ENCODE measurements around the gene PHRF1.
A peak's percentile ranks its signal among the peaks of the same experiment; 100 is the strongest.
"Not testable (repeated sequence)": the region's sequence is repeated elsewhere in the genome, so short reads cannot be mapped to it uniquely, and the experiment has no call there.

The PHRF1 gene

DNA sequence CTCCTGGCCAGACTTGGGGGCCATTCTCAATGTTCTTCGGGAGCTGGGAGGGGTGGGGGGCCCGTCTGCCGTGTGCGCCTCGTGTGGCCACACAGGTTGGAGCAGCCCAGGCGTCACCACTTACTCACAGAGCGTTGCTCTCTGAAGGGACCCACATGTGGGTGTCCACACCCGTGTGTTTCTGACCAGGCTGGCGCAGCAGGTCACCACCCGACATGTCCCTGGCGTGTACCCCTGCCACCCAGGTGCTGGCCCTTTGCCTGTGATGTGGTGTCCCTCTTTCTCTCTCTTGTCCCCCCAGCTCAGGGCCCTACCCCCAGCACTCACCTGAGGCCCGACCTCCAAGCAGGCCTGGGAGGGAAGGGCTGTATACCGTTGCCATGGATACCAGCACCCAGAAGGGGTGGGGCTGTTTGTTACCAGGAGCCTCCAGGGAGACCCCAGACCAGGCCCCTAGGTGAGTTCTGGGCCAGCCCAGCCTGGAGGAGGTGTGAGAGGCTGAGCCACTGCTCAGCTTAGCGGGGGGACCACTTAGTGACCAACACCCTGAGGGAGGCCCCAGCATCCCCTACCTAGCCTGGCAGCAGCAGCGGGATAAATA, 17.1 kb upstream of the PHRF1 start:
- DNase-seq = no peak

GRCh38 chr11:559712-560304, 16.5 kb upstream of the PHRF1 start:
- DNase-seq = no peak

DNA sequence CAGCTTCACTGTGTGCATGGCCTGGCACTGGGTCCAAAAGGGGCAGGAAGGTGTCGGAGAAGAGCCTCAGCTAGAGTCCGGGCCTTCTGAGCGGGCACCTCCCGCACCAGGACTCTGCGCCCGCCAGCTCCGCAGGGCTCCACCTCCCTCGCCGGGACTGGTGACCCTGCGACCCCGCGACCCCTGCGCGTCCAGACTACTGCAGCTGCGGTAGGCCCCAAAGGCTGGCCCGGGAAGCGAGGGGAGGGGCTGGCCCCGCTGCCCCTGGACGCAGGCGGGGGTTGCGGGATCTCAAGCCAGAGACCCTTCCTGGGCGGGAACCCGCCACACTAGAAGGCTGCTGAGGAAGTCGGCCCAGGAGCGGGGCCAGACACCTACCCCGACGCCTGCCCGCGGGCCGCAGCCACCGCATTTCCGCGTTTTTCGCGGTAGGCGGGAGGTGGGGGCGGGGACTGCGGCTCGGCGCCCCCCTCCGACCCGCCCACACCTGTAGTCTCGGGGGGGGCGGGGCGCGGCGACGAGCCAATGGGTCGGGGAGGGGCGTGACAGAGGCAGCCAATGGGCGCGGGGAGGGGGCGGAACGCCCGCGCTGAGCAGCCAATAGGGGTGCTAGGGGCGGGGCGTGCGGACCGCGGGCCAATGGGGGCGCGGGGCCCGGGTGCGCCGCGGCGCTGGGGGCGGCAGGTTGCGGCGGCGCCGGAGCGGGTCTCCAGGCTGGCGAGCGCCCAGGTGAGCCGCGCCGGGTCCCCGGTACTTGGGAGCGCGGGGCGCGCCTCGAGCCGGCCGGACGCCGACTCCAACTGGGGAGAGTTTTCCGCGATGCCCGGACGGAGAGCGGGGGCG, 15.7 kb upstream of the PHRF1 start, which contains the start of the genes LMNTD2 and RASSF7:
Gene LMNTD2, minus strand, starts transcription at position 434 of the 843 bp plus-strand sequence. Its CDS starts 22 bp downstream, at position 412.
Gene RASSF7, plus strand, starts transcription at position 666 of the 843 bp plus-strand sequence. CDS start 799 bp downstream, outside the sequence.
- DNase-seq = no peak

GRCh38 chr11:561148-562003, 14.9 kb upstream of the PHRF1 start:
- no peak for DNase-seq

DNA sequence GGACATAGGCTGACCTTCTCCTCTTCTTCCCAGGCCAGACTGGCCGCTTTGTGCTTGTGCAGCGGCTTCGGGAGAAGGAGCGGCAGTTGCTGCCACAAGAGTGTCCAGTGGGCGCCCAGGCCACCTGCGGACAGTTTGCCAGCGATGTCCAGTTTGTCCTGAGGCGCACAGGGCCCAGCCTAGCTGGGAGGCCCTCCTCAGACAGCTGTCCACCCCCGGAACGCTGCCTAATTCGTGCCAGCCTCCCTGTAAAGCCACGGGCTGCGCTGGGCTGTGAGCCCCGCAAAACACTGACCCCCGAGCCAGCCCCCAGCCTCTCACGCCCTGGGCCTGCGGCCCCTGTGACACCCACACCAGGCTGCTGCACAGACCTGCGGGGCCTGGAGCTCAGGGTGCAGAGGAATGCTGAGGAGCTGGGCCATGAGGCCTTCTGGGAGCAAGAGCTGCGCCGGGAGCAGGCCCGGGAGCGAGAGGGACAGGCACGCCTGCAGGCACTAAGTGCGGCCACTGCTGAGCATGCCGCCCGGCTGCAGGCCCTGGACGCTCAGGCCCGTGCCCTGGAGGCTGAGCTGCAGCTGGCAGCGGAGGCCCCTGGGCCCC, 14.1 kb upstream of the PHRF1 start:
- no peak for DNase-seq

DNA sequence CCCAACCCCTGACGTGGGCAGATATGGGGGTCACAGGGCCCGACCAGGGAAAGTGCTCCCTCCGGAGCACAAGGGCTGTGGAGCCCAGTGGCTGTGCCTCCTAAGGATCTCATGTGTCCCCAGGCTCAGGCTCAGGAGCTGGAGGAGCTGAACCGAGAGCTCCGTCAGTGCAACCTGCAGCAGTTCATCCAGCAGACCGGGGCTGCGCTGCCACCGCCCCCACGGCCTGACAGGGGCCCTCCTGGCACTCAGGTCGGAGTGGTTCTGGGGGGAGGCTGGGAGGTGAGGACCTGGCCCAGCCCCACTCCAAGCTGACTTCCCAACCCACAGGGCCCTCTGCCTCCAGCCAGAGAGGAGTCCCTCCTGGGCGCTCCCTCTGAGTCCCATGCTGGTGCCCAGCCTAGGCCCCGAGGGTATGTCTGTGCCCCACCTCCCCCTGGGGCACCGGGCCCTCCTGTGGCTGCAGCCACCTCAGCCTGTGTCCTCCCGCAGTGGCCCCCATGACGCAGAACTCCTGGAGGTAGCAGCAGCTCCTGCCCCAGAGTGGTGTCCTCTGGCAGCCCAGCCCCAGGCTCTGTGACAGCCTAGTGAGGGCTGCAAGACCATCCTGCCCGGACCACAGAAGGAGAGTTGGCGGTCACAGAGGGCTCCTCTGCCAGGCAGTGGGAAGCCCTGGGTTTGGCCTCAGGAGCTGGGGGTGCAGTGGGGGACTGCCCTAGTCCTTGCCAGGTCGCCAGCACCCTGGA, 13.0 kb upstream of the PHRF1 start:
- no peak for DNase-seq

DNA sequence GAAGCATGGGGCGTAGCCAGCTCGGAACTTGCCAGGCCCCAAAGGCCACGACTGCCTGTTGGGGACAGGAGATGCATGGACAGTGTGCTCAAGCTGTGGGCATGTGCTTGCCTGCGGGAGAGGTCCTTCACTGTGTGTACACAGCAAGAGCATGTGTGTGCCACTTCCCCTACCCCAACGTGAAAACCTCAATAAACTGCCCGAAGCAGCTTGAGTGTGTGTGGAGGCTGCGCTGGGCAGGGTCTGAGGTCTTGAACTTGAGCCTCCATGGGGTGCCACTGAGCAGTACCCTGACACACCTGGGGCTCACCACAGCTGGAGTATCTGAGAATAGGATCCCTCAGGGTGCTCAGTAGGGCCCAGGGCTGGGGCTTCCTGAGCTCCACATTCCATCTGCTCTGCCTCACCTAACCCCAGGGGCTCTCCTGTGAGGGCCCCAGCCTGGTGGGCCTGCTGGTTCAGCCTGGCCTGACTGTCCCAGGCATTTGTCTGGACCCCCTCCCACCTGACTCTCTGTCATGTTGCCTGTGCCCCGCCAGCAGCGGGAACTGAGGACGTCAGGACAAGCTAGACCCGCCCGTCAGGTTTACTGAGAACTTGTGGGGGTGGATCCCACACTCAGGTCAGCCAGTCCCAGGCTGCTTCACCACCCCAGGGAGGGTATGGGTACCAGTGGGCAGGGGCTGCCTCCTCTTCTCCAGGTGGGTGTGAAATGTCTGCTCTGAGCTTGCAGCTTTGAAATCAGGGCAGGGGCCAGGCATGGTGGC, 12.3 kb upstream of the PHRF1 start:
- no peak for DNase-seq

GRCh38 chr11:565921-566509, 10.3 kb upstream of the PHRF1 start:
- no peak for DNase-seq

- no peak for DNase-seq
Observed at GRCh38 chr11:567011-567628, 9.2 kb upstream of the PHRF1 start.

DNA sequence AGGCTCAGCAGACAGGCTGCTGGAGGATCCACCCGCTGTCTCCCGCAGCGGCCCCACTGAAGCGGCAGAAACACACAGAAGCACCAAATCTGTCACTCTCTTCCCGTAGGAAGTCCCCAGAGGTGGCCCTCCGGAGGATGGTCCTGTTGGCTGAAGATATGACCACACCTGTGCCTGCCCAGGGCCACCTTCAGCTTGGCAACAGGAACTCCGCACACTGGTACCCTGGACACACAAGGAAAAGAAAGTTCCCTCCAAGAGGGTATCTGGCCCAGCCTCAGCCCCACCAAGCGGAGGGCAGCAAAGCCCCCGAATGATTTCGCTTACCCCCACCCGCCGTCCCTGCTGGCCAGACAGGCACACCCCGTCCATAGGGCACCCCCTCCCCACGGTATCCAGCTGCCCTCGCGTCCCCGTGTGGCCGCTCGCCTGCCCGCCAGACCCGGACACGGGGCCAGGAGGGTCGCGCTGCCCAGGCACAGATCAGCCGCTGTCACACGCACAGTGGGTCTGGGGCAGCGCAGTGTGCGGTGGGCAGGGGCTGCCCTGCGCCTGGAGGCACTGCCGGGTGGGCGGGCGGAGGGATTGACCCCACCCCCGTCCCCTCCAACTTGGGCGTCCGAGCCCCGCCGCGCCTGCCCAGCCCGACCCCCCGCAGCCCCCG, 8.5 kb upstream of the PHRF1 start:
- no peak for DNase-seq

DNA sequence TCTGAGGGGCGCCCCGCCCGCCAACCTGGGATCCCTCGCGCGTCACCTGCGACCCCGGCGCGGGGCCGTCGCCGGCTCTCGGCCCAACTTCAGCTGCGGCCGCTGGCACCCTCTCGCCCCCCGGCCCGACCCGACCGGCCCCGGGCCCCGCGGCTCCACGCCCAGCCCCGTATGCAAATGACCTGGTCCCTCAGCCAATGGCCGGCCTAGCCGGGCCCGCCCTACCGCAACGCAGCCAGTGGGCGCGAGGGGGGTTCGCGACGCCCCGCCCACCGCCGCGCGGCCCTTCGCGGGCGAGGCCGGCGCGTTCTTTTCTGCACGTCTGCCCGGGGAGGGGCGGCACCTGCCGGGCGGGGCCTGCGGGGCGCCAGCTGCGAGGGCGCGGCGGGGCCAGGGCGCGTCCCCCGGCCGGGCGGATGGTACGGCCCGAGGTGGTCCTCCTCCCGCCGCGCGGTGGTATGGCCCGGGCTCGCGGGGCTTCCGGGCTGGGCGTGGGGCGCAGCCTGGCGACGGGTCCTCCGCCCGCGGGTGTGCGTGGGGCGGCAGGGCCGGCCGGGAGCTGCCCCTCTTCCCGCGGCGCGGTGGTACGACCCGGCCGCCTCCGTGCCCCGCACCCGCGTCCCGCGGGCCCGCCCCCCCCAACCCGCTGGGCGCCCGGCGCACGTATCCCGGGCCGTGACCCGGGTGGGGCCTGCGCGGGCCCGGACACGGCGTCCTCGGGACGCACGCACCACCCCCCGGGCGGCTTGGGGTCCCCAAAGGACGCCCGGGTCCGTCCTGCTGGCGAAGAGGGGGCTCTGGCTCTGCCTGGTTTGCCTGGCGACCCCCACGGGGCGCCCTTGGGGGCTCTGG, 7.7 kb upstream of the PHRF1 start:
- DNase-seq = peak; percentile 73

DNA sequence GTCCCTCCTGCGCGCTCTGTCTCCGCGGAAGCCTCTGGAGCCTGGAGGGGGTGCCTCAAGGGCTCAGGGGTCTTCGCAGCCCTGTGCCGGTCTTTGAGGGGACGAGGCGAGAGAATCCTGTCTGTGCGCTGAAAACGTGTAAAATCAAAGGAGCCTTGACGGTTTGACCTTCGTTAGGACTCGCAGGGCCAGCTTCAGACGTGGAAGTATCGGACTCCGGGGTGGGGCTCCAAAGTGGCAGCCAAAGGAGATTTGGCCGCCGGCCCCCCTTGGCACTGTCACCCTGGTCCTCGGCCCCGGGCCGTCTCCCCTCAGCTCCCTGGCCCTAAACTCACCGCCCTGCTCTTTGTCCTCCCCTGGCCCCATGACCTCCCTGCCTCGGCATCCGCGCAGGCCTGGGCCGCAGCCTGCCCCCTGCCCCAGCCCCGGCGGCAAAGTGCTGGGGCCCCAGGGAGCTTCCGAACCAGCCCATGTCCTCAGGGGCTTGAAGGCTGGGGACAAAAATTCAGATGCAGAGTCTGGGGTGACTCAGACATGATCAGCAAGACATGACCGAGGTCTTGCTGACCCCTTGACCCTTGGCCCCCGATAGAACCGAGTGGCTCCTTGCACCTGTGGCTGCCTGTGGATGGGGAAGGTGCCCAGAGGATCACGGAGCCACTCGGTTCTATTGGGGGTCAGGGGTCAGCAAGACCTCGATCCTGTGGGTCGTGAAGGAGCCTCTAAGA, 6.9 kb upstream of the PHRF1 start:
- no peak for DNase-seq

DNA sequence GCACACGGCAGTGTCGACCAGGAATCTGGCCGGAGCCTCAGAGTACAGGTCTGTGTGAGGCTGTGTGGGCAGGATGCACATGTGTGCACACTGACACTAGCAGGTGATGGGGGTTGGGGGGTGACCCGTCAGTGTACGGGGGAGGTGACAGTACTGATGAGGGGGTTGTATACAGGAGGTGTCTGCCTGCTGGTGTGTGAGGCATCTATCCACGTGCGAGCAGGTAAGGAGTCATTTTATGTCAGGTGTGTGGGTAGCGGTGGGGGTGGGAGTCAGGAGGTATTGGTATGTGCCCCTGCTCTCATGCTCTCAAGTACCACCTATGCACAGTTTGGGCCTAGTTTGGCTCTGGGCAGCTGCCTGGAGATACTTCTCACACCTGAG, 4.5 kb upstream of the PHRF1 start:
- no peak for DNase-seq

- no peak for DNase-seq
Observed at GRCh38 chr11:573146-573759, 3.0 kb upstream of the PHRF1 start.

DNA sequence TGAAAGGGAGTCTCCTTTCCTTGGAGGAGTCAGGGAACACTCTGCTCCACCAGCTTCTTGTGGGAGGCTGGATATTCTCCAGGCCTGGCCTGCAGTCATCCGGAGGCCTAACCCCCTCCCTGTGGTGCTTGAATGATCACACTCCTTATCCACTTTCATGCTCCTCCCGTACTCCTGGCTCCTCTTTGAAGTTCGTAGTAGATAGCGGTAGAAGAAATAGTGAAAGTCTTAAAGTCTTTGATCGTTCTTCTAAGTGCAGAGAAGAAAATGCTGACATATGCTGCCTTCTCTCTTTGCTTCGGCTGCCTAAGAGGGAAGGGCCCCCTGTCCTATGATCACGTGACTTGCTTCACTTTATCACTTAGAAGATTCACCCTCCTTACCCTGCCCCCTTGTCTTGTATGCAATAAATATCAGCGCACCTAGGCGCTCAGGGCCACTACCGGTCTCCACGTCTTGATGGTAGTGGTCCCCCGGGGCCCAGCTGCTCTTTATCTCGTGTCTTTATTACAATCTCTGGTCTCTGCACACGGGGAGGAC, 2.2 kb upstream of the PHRF1 start:
- DNase-seq = not testable (repeated sequence)

DNA sequence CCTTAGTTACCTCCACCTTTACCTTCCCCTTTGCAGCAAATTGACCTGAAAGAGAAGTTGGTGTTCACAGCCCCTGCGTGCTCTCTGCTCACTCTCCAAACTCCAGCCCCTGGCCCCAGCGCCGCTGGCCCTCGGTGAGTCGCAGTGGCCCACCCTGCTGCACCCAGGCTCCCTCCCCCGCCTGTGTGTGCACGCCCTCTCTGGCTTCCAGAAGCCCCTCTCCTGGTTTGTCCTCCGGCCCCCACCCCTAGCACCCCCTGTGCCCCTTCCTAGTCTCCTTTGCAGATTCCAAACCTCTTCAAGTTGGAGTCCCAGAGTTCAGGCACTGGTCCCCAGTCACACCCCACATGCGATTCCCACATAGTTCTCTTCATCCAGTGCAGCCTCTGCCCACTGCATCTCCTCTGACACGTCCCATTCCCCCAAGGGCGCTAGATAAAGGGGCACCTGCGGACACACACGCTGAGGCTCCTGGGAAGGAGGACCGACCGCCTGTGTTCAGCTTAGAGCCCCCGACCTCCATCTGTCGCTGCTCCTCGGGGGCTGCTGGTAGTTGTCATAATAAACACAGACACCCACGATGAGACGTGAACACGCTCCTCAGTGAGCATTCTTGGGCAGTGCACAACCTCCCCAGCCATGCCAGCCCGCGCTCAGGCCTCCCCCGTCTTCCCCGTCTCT, 1.5 kb upstream of the PHRF1 start:
- DNase-seq = no peak

Measured in NCI-H1436 treated with DMSO at 0.1 percent for 48 hours (cell line).